ENCODE data around the gene ASGR1.

Gene ASGR1

DNA sequence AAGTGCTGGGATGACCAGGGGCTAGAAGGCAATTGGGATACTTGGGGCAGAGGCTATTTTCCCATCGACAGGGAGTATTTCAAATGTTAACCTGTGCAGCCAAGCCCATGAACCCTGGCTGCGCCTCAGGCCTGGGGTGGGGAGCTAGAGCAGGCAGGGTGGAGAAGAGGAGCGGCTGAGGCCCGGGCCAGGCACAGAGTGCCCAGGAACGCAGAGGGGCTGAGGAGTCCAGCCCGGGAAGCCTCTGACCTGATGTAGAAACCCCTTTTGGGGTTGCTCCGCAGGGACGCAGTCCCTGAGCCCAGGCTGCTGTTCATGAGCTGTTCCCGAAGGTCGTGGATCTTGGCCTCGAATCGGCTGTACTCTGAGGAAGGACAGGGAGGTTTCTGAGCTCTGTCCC is 16.8 kb upstream of the ASGR1 start:
- TF ChIP-seq CTCF (IDR thresholded peaks at IDR 0.05) (no peak), ZFX (IDR thresholded peaks at IDR 0.05; ENCODE audit: borderline replicate concordance) (no peak)
- no peak overlapping the region for H3K27ac ChIP-seq

GRCh38 chr17:7192271-7192937 is 13.2 kb upstream of the ASGR1 start:
- no peak for TF ChIP-seq CTCF (IDR thresholded peaks at IDR 0.05)
- no peak for TF ChIP-seq ZFX (IDR thresholded peaks at IDR 0.05; ENCODE audit: borderline replicate concordance)

DNA sequence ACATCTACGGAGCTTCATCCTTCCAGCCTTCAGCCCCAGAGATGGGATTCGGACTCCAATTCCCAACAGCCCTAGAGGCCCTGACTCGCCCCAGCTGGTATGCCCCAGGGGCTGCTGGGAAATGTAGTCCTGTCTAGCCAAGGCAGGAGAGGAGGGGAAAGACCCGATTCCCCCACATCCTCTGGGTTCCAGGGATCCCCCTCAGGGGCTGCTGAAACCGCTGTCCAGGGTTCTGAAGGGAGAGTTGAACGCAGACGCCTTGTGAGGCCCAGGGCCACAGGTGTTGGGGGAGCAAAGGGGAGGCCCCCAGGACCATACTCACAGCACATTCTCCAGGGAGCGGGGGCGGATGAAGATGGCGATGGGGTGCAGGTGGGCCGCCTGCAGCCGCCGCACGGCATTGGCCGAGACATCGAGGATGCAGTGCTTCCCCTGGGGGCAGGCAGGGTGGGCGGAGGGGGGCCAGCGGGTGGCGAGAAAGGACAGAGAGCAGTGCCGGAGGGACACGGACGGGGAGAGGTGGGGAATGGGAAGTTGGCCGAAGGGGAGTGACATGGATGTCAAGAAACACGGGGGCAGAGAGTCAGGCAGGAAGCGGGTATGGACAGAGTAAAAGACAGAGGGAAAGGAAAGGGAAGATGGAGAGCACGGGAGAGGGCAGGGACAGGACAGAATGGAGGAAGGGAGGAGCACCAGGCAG is 12.6 kb upstream of the ASGR1 start:
- no peak for TF ChIP-seq ZFX (IDR thresholded peaks at IDR 0.05; ENCODE audit: borderline replicate concordance)
- no peak for TF ChIP-seq CTCF (IDR thresholded peaks at IDR 0.05)
- H3K27ac ChIP-seq: no peak overlapping the region

More at GRCh38 chr17:7192271-7192937, 13.2 kb upstream of the ASGR1 start:
- H3K27ac ChIP-seq: no peak overlapping the region

GRCh38 chr17:7191069-7191468 is 11.9 kb upstream of the ASGR1 start:
- H3K27ac ChIP-seq: no peak overlapping the region
- TF ChIP-seq ZFX (IDR thresholded peaks at IDR 0.05; ENCODE audit: borderline replicate concordance) (no peak), CTCF (IDR thresholded peaks at IDR 0.05) (no peak)

- no peak overlapping the region for H3K27ac ChIP-seq
- TF ChIP-seq CTCF (IDR thresholded peaks at IDR 0.05) (no peak), ZFX (IDR thresholded peaks at IDR 0.05; ENCODE audit: borderline replicate concordance) (no peak)
Measured at GRCh38 chr17:7190276-7190917, 11.2 kb upstream of the ASGR1 start.

- H3K27ac ChIP-seq: no peak overlapping the region
- TF ChIP-seq ZFX (IDR thresholded peaks at IDR 0.05; ENCODE audit: borderline replicate concordance) (no peak), CTCF (IDR thresholded peaks at IDR 0.05) (peak; percentile 35)
Measured at GRCh38 chr17:7186241-7186640, 7.1 kb upstream of the ASGR1 start.

GRCh38 chr17:7184647-7185046 is 5.5 kb upstream of the ASGR1 start:
- no peak overlapping the region for H3K27ac ChIP-seq
- no peak for TF ChIP-seq CTCF (IDR thresholded peaks at IDR 0.05)

Measured in 22Rv1 (cell line).